Measurements from ENCODE around the gene MARCHF10. TPM values are rescaled to one million over a fixed set of nuclear protein-coding genes. Genes with fewer than 3 reads are reported as not detected.

The MARCHF10 gene
- total and polyA plus RNA-seq, 9 of the 15 experiments (the other 6 are each of a cell fraction or from before 2014, with no cell fraction given): not detected

GRCh38 chr17:62827746-62828485 lies 19.8 kb upstream of the MARCHF10 start:
- no TSS peak for BruUV-seq (replicated peaks)
- peaks cover 9 to 17% of the 10 kb centered on the region in 2 experiments for H3K27me3 ChIP-seq (ENCODE audit: control insufficient read depth in 2 of 2, insufficient read depth in 2 of 2, low read length in 2 of 2)
- POLR2A ChIA-PET: no interaction called here
- H3K27ac ChIP-seq (ENCODE audit: extremely low read depth, low read depth, low read length): no peak overlapping the region
- H4K20me1 ChIP-seq (replicated peaks; ENCODE audit: control insufficient read depth, insufficient read depth, low read length): no peaks in the 10 kb centered on the region
- intact Hi-C loops (cut with micrococcal nuclease): no loop called here
- no peak overlapping the region for H3K4me2 ChIP-seq (ENCODE audit: insufficient read depth, low read length)
- H2AFZ ChIP-seq (ENCODE audit: low read depth, low read length): no peak overlapping the region
- no peaks in the 10 kb centered on the region for H3K36me3 ChIP-seq (ENCODE audit: control insufficient read depth, insufficient read depth, low read length)
- no peaks in the 10 kb centered on the region for H3K9me3 ChIP-seq (replicated peaks; ENCODE audit: control insufficient read depth, insufficient read depth, low read depth, low read length)
- H3K4me3 ChIP-seq: no peak overlapping the region
- ATAC-seq: no peak
- no peak for FAIRE-seq
- no peaks in the 10 kb centered on the region for H3K79me2 ChIP-seq (ENCODE audit: control insufficient read depth, insufficient read depth, low read length)
- in situ Hi-C loops (cut with MboI): no loop called here
- CTCF ChIA-PET (ENCODE audit: low intra/inter-chr PET ratio): no interaction called here
- no peak overlapping the region for H3K9ac ChIP-seq (ENCODE audit: insufficient read depth in 1 of 2, low read depth in 2 of 2, low read length in 2 of 2)
- no peaks in the 10 kb centered on the region for H3K9me1 ChIP-seq (ENCODE audit: control insufficient read depth, insufficient read depth, low read length)
- no peak for DNase-seq (ENCODE audit: extremely low read depth in 1 of 4, low spot score in 3 of 4)
- WGBS (ENCODE audit: insufficient coverage, low coverage, missing lambda C conversion rate): 1% methylated on average over 10 of the region's 10 CpGs
- TF ChIP-seq CEBPG (CRISPR knock-in tag; IDR thresholded peaks at IDR 0.05): no peak
- peak in 1 of 2 experiments; percentile 21; a peak in 1 of 4 replicates for TF ChIP-seq CEBPG (tag; conservative IDR thresholded peaks at IDR 0.05 in 1 of 2, IDR thresholded peaks at IDR 0.05 in 1 of 2)
- peak; percentile 67; the same call in 1 of the 2 replicates for TF ChIP-seq MEF2D (tag; conservative IDR thresholded peaks at IDR 0.05; ENCODE audit: low read depth)
- TF ChIP-seq ZFX (CRISPR knock-in tag; IDR thresholded peaks at IDR 0.05): no peak
- H3K4me1 ChIP-seq (replicated peaks in 1 of 2; ENCODE audit: control insufficient read depth in 2 of 2, insufficient read depth in 2 of 2, low read length in 2 of 2): no peaks in the 10 kb centered on the region

DNA sequence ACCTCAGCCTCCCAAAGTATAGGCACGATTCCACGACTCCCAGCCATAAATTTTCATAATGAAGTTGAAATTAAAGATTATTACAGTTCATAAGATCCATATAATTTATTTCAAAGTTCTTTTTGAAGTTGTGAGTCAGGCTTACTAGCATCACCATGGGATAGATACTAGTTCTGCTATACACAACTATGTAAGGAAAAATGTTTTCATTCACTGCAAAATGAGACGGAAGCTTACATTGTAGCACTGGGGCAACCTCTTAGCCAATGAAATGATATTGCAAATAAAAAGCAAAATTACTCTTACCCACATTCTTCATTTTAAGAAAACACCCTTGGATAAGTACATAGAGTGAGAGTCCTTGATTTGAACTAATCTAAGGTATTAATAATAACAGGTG lies 18.8 kb upstream of the MARCHF10 start:
- H3K4me1 ChIP-seq (replicated peaks in 1 of 2; ENCODE audit: control insufficient read depth in 2 of 2, insufficient read depth in 2 of 2, low read length in 2 of 2): no peaks in the 10 kb centered on the region
- ATAC-seq (no peak), DNase-seq (ENCODE audit: extremely low read depth in 1 of 4, low spot score in 3 of 4) (no peak), FAIRE-seq (no peak)
- in situ Hi-C loops (cut with MboI) (no loop called here), intact Hi-C loops (cut with micrococcal nuclease) (no loop called here)
- no peak overlapping the region for H3K4me3 ChIP-seq
- ChIA-PET CTCF (ENCODE audit: low intra/inter-chr PET ratio) (no interaction called here), POLR2A (no interaction called here)
- WGBS (ENCODE audit: insufficient coverage, low coverage, missing lambda C conversion rate): 7% methylated on average over 3 of the region's 3 CpGs
- H3K9ac ChIP-seq (ENCODE audit: insufficient read depth in 1 of 2, low read depth in 2 of 2, low read length in 2 of 2): no peak overlapping the region
- no peaks in the 10 kb centered on the region for H3K9me3 ChIP-seq (replicated peaks; ENCODE audit: control insufficient read depth, insufficient read depth, low read depth, low read length)
- H3K27ac ChIP-seq (ENCODE audit: extremely low read depth, low read depth, low read length): no peak overlapping the region
- peaks cover 18 to 24% of the 10 kb centered on the region in 2 experiments for H3K27me3 ChIP-seq (ENCODE audit: control insufficient read depth in 2 of 2, insufficient read depth in 2 of 2, low read length in 2 of 2)
- no peak overlapping the region for H3K4me2 ChIP-seq (ENCODE audit: insufficient read depth, low read length)
- H3K9me1 ChIP-seq (ENCODE audit: control insufficient read depth, insufficient read depth, low read length): no peaks in the 10 kb centered on the region
- no peak for TF ChIP-seq CREB3L1 (IDR thresholded peaks at IDR 0.05; ENCODE audit: borderline replicate concordance, low read depth)
- no peak for TF ChIP-seq ATF2 (CRISPR knock-in tag; IDR thresholded peaks at IDR 0.05)
- TF ChIP-seq TEAD2 (tag; IDR thresholded peaks at IDR 0.05): no peak
- BruUV-seq (replicated peaks): no TSS peak
- H2AFZ ChIP-seq (ENCODE audit: low read depth, low read length): no peak overlapping the region
- H4K20me1 ChIP-seq (replicated peaks; ENCODE audit: control insufficient read depth, insufficient read depth, low read length): no peaks in the 10 kb centered on the region
- H3K36me3 ChIP-seq (ENCODE audit: control insufficient read depth, insufficient read depth, low read length): no peaks in the 10 kb centered on the region
- no peaks in the 10 kb centered on the region for H3K79me2 ChIP-seq (ENCODE audit: control insufficient read depth, insufficient read depth, low read length)

Measured in K562 (cell line).